K562 (cell line): ENCODE measurements around the gene P2RX3. TPM values are rescaled to one million over a fixed set of nuclear protein-coding genes. Genes with fewer than 3 reads are reported as not detected.

Source experiments
- ARID1B ChIP-seq: fragments of 450-650 bp; IDR thresholded peaks from 2 replicates; pipeline ENCODE4 v1.6.1; 2016; ENCODE audit warnings: antibody characterized with exemption, mild to moderate bottlenecking, inconsistent platforms
- BRD9 ChIP-seq: fragments of 450-650 bp; IDR thresholded peaks from 2 replicates; pipeline ENCODE4 v1.6.1; 2018; ENCODE audit warnings: low read depth; ENCODE audit not compliant: partially characterized antibody
- CHAMP1 ChIP-seq: fragments of 450-650 bp; IDR thresholded peaks from 2 replicates; pipeline ENCODE4 v1.6.1; 2016; ENCODE audit warnings: mild to moderate bottlenecking
- EP400 ChIP-seq: fragments of 450-650 bp; IDR thresholded peaks from 2 replicates; pipeline ENCODE4 v1.6.1; 2017; ENCODE audit warnings: antibody characterized with exemption, mild to moderate bottlenecking, moderate library complexity
- JUN ChIP-seq, 2 experiments: sonication (generic) in 1 of 2; formaldehyde crosslinking in 1 of 2; IDR thresholded peaks; 2 replicates each; pipeline versions ENCODE4 v1.6.1 to v1.8.0; 2012 to 2022; ENCODE audit warnings: borderline replicate concordance in 2 of 2, mild to moderate bottlenecking in 2 of 2, improper control_type of control experiment in 1 of 2, low read depth in 1 of 2, low read length in 1 of 2, missing genetic modification reagents in 1 of 2
- MNT ChIP-seq, 2 experiments: fragments of 450-650 bp; conservative IDR thresholded peaks; 2 replicates each; pipeline ENCODE4 v1.6.1; 2017; ENCODE audit warnings: mild to moderate bottlenecking in 2 of 2, moderate library complexity in 2 of 2
- NR4A1 ChIP-seq, 2 experiments: fragments of 250-450 bp in 1 of 2; fragments of 450-650 bp in 1 of 2; sonication (Bioruptor Pico) in 1 of 2; IDR thresholded peaks; 2 replicates each; pipeline versions ENCODE4 v1.4.0 to v1.6.1; 2016 to 2020; ENCODE audit warnings: mild to moderate bottlenecking in 2 of 2, missing compliant biosample characterization in 1 of 2, missing genetic modification characterization in 1 of 2, moderate library complexity in 1 of 2
- RBM39 ChIP-seq: fragments of 200-400 bp; formaldehyde crosslinking; optimal IDR thresholded peaks from 2 replicates; pipeline ENCODE3; 2018; ENCODE audit warnings: low read depth, low read length
- RFX7 ChIP-seq: fragments of 250-450 bp; sonication (Bioruptor Pico); IDR thresholded peaks from 2 replicates; pipeline ENCODE4 v1.5.1; 2021; ENCODE audit warnings: mild to moderate bottlenecking
- STAG1 ChIP-seq: sonication (generic); formaldehyde crosslinking; IDR thresholded peaks from 2 replicates; pipeline ENCODE4 v1.5.0; 2020; ENCODE audit warnings: missing genetic modification reagents, borderline replicate concordance
- TFE3 ChIP-seq: fragments of 450-650 bp; formaldehyde crosslinking; IDR thresholded peaks from 2 replicates; pipeline ENCODE4 v1.4.0; 2020; ENCODE audit warnings: mild to moderate bottlenecking, mixed read lengths
- TSC22D4 ChIP-seq: fragments of 450-650 bp; IDR thresholded peaks from 2 replicates; pipeline ENCODE4 v1.6.1; 2016; ENCODE audit warnings: missing genetic modification characterization, missing biosample characterization, control low read depth
- YBX1 ChIP-seq: fragments of 450-650 bp; IDR thresholded peaks from 2 replicates; pipeline ENCODE4 v1.7.1; 2016; ENCODE audit warnings: mild to moderate bottlenecking
- ZKSCAN1 ChIP-seq: fragments of 150-350 bp; IDR thresholded peaks from 2 replicates; pipeline ENCODE4 v1.6.1; 2016; ENCODE audit warnings: low read depth, low read length
- ZKSCAN3 ChIP-seq: fragments of 250-450 bp; sonication (Bioruptor Pico); IDR thresholded peaks from 2 replicates; pipeline ENCODE4 v1.4.0; 2020
- ZNF280A ChIP-seq: fragments of 450-650 bp; IDR thresholded peaks from 2 replicates; pipeline ENCODE4 v1.6.1; 2018; ENCODE audit warnings: mild to moderate bottlenecking, low read depth; ENCODE audit not compliant: partially characterized antibody
- polyA plus RNA-seq, 8 experiments: library from polyadenylated mRNA; depleted of rRNA in 4 of 8; stranded (reverse) in 5 of 8; unstranded in 3 of 8; fragments of >200 nt; fragmentation: Nextera tagmentation in 2 of 8; fragmentation: Illumina TruSeq in 1 of 8; extraction: Ambion mirVana in 2 of 8; extraction: Trizol in 1 of 8; gene quantifications; 2 replicates each; pipeline versions ENCODE4 v1.2.1 to v1.2.3, GENCODE V29; 2011 to 2014; ENCODE audit warnings: inconsistent platforms in 1 of 8, missing spikeins in 1 of 8
- total RNA-seq, 7 experiments: library from RNA; depleted of rRNA in 6 of 7; stranded (reverse); fragments of >200 nt in 6 of 7; fragmentation: Illumina TruSeq in 2 of 7; extraction: Trizol in 2 of 7; gene quantifications; 2 replicates each; pipeline versions ENCODE4 v1.2.1 to v1.2.3, GENCODE V29; 2011 to 2021; ENCODE audit warnings: low replicate concordance in 1 of 7
- TF ChIP-seq, protein P1 (sequence below): fragments of 200-800 bp; sonication (Bioruptor generic); IDR thresholded peaks from 2 replicates; pipeline ENCODE4 v1.6.1; 2017; ENCODE audit warnings: missing genetic modification characterization, missing compliant biosample characterization

The P2RX3 gene
- total and polyA plus RNA-seq, 9 of the 15 experiments (the other 6 are each of a cell fraction or from before 2014, with no cell fraction given), result not detected

DNA sequence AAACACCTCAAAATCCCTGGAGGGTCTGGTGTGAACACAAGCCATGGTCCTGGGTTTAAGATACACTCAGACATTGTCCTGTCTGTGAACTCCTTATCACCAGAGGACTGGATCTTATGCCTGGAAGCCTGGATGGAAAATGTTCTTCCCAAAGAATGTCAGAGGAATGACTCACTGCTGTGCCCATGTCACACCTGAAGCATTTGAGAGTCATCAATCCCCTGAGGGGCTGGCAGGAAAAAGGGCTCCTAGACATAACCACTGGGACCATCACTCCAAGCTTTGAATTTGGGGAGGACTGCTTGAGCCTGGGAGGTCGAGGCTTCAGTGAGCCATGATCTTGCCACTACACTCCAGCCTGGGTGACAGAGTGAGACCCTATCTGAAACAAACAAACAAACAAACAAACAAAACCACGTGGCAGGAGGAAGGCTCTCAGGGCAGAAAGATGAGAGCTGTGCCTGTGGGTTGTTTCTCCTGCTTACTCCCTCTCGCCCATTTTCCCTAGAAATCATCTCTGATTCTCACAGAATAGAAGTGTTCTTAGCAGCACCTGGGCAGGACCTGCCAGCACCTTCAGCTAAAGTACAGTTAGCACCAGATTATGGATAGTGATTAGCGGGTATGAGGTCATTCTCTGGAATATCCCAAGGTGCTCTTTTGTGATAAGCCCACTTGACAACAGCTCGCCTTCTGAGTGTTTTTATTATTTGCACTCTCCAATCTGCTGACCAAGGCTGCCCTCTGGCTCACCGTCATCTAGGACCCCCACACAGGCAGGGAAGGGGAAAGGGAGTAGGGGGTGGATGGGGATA, 64.2 kb downstream of the P2RX3 start (continued):
- TF ChIP-seq JUN (IDR thresholded peaks at IDR 0.05; ENCODE audit: borderline replicate concordance, low read depth, low read length) (peak; percentile 93), JUN (CRISPR knock-in tag; IDR thresholded peaks at IDR 0.05; ENCODE audit: borderline replicate concordance) (no peak), MNT (conservative IDR thresholded peaks at IDR 0.05) (peak; percentile 64 to 66; a peak in 3 of 4 replicates), EP400 (no peak), YBX1 (no peak), TFE3 (CRISPR knock-in tag) (no peak), STAG1 (CRISPR knock-in tag) (no peak), TSC22D4 (no peak), ZKSCAN1 (no peak), RBM39 (no peak), BRD9 (peak; percentile 23), CHAMP1 (no peak), RFX7 (no peak), NR4A1 (CRISPR knock-in tag; IDR thresholded peaks at IDR 0.05) (no peak), NR4A1 (tag; IDR thresholded peaks at IDR 0.05) (0 out of 2 replicates have a peak, but pooled peaks have one; percentile 18), ZKSCAN3 (CRISPR knock-in tag) (no peak), ZNF280A (no peak), ARID1B (peak; percentile 95)
- TF ChIP-seq, protein P1, sequence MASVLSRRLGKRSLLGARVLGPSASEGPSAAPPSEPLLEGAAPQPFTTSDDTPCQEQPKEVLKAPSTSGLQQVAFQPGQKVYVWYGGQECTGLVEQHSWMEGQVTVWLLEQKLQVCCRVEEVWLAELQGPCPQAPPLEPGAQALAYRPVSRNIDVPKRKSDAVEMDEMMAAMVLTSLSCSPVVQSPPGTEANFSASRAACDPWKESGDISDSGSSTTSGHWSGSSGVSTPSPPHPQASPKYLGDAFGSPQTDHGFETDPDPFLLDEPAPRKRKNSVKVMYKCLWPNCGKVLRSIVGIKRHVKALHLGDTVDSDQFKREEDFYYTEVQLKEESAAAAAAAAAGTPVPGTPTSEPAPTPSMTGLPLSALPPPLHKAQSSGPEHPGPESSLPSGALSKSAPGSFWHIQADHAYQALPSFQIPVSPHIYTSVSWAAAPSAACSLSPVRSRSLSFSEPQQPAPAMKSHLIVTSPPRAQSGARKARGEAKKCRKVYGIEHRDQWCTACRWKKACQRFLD (CRISPR knock-in tag), result peak; percentile 80
